Esophagus muscularis mucosa (tissue), 4 donors: ENCODE measurements around the gene DEGS2. TPM values are rescaled to one million over a fixed set of nuclear protein-coding genes. Genes with fewer than 3 reads are reported as not detected.

Source experiments
- DNase-seq: peaks from one replicate; pipeline ENCODE4 v3.0.0-alpha.2; 2017; ENCODE audit errors: extremely low spot score
- H3K27ac ChIP-seq, 4 donors: fragments of 200-600 bp; sonication (generic); replicated peaks in 1 of 4; 1 replicate in 3 of 4; 2 replicates in 1 of 4; pipeline ENCODE4 v1.5.1; 2016 to 2019; ENCODE audit warnings: mild to moderate bottlenecking in 1 of 4
- H3K27me3 ChIP-seq, 4 donors: fragments of 200-600 bp; sonication (generic); one replicate each; pipeline versions ENCODE4 v1.5.1 to v1.6.0; 2016 to 2019
- H3K36me3 ChIP-seq, 4 donors: fragments of 200-600 bp; sonication (generic); one replicate each; pipeline ENCODE4 v1.5.1; 2016 to 2019
- H3K4me1 ChIP-seq, 4 donors: fragments of 200-600 bp; sonication (generic); one replicate each; pipeline ENCODE4 v1.5.1; 2016 to 2019
- H3K4me3 ChIP-seq, 4 donors: fragments of 200-600 bp; sonication (generic); 1 replicate in 2 of 4; 2 replicates in 2 of 4; pipeline ENCODE4 v1.5.1; 2016 to 2019; ENCODE audit warnings: mild to moderate bottlenecking in 4 of 4, moderate library complexity in 1 of 4
- H3K9me3 ChIP-seq, 4 donors: fragments of 200-600 bp; sonication (generic); 1 replicate in 3 of 4; 2 replicates in 1 of 4; pipeline ENCODE4 v1.5.1; 2016 to 2019
- EP300 ChIP-seq: sonication (generic); formaldehyde crosslinking; IDR thresholded peaks from one replicate; pipeline ENCODE4 v1.6.1; 2017; ENCODE audit warnings: antibody characterized with exemption
- POLR2A ChIP-seq: fragments of 450-650 bp; IDR thresholded peaks from one replicate; pipeline ENCODE4 v1.6.1; 2017; ENCODE audit warnings: antibody characterized with exemption, moderate library complexity, mild to moderate bottlenecking, low read depth
- POLR2AphosphoS5 ChIP-seq, 2 donors: sonication (generic); formaldehyde crosslinking; IDR thresholded peaks; one replicate each; pipeline ENCODE4 v1.6.1; 2017; ENCODE audit warnings: antibody characterized with exemption in 2 of 2
- WGBS: methylation state at CpG from one replicate; pipeline ENCODE4 v1.1.5; 2018; 5-methylcytosine and 5-hydroxymethylcytosine counted together
- intact Hi-C: fragments of 100-400 bp; cut with DNase I; formaldehyde crosslinking; loops from one replicate; pipeline ENCODE4 v1.15.1; 2023
- total RNA-seq, 4 donors: library from RNA; depleted of rRNA; stranded (reverse); fragments of >200 nt; gene quantifications; one replicate each; pipeline versions ENCODE4 v1.1.0 to v1.2.1, GENCODE V29; 2016
- TF ChIP-seq, protein P1 (sequence below), 3 experiments: fragments of 200-600 bp in 2 of 3; fragments of 450-650 bp in 1 of 3; sonication (generic) in 2 of 3; IDR thresholded peaks; one replicate each; pipeline ENCODE4 v1.5.1; 2017 to 2019; ENCODE audit warnings: antibody characterized with exemption in 3 of 3, mild to moderate bottlenecking in 2 of 3, moderate library complexity in 1 of 3

Gene DEGS2
- total RNA-seq, 4 donors from 2014 or later = 0.06 to 0.33 (median 0.11) TPM; not detected in 1

DNA sequence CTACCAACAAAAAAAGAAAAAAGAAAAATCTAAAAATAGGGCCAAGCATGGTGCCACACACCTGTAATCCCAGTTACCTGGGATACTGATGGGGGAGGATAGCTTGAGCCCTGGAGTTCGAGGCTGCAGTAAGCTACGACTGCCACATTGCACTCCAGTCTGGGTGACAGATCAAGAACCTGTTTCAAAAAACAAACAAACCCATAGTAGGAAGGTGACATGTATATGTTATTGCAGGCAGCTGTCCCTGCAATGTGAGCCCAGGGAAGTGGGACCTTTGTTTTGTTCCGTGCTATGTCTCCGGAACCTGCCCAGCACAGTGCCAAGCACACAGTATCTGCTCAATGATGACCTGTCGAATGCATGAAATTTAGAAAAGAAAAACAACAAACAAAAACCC is 42.3 kb upstream of the DEGS2 start:
- 91% methylated on average over 5 of the region's 5 CpGs for WGBS
- H3K4me3 ChIP-seq = no peak overlapping the region
- H3K27me3 ChIP-seq = no peaks in the 10 kb centered on the region
- H3K36me3 ChIP-seq = no peaks in the 10 kb centered on the region
- no peak overlapping the region for H3K27ac ChIP-seq
- TF ChIP-seq POLR2AphosphoS5 (IDR thresholded peaks at IDR 0.05) (no peak), POLR2A (no peak), EP300 (no peak)
- TF ChIP-seq, protein P1, sequence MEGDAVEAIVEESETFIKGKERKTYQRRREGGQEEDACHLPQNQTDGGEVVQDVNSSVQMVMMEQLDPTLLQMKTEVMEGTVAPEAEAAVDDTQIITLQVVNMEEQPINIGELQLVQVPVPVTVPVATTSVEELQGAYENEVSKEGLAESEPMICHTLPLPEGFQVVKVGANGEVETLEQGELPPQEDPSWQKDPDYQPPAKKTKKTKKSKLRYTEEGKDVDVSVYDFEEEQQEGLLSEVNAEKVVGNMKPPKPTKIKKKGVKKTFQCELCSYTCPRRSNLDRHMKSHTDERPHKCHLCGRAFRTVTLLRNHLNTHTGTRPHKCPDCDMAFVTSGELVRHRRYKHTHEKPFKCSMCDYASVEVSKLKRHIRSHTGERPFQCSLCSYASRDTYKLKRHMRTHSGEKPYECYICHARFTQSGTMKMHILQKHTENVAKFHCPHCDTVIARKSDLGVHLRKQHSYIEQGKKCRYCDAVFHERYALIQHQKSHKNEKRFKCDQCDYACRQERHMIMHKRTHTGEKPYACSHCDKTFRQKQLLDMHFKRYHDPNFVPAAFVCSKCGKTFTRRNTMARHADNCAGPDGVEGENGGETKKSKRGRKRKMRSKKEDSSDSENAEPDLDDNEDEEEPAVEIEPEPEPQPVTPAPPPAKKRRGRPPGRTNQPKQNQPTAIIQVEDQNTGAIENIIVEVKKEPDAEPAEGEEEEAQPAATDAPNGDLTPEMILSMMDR (IDR thresholded peaks at IDR 0.05) = no peak
- peaks cover 0 to 11% (median 7%) of the 10 kb centered on the region in 4 donors for H3K4me1 ChIP-seq
- DNase-seq = no peak
- intact Hi-C loops = no loop called here
- H3K9me3 ChIP-seq = no peaks in the 10 kb centered on the region

DNA sequence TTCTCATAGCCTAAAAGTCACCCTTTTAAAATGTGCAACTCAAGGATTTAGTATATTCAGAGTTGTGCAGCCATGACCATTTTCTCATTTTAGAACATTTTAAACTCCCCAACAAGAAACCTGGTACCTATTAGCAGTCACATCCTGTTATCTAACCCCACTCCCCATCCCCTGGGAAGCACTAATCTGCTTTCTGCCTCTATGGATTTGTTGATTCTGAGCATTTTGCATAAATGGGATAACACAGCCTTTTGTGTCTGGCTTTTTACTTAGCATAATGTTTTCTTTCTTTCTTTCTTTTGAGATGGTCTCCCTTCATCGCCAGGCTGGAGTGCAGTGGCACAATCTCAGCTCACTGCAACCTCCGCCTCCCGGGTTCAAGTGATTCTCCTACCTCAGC is 40.9 kb upstream of the DEGS2 start:
- Histone ChIP-seq H3K4me3 (no peak overlapping the region), H3K27me3 (no peaks in the 10 kb centered on the region), H3K4me1 (peaks cover 0 to 11% (median 7%) of the 10 kb centered on the region in 4 donors), H3K36me3 (no peaks in the 10 kb centered on the region), H3K9me3 (no peaks in the 10 kb centered on the region), H3K27ac (no peak overlapping the region)
- no peak for DNase-seq
- WGBS = 92% methylated on average over 3 of the region's 3 CpGs
- TF ChIP-seq, protein P1 (IDR thresholded peaks at IDR 0.05) = no peak
- TF ChIP-seq POLR2A (no peak), EP300 (no peak), POLR2AphosphoS5 (IDR thresholded peaks at IDR 0.05) (no peak)
- intact Hi-C loops = no loop called here

DNA sequence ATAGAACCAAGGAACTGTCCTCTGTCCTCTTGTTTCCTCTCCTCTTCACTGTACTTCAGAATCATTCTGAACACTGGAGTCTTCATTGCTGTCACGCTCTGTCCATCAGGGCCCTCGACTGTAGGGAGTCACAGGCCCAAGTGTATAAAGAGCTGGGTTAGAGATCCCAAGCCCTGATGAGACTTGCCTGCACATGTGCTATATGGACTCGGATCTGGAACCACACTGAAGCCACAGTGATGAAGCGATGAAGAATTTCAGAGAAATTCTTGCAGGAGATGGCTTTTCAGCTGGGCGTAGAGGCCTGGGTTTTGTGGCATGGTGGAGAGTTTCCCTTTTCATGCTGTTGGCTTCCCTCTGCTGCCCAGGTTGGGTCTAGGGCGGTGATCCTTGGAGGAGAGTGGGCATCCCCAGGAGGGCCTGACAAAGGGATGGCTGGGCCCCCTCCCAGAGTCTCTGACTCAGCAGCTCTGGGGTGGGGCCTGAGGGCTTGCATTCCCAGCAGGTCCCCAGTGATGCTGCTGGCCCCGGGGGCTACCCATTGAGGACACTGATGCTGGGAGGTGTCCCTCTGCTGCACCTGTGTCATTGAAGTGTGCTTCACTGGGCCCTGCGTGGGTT is 39.9 kb upstream of the DEGS2 start:
- intact Hi-C loops = no loop called here
- WGBS = 91% methylated on average over 6 of the region's 8 CpGs

DNA sequence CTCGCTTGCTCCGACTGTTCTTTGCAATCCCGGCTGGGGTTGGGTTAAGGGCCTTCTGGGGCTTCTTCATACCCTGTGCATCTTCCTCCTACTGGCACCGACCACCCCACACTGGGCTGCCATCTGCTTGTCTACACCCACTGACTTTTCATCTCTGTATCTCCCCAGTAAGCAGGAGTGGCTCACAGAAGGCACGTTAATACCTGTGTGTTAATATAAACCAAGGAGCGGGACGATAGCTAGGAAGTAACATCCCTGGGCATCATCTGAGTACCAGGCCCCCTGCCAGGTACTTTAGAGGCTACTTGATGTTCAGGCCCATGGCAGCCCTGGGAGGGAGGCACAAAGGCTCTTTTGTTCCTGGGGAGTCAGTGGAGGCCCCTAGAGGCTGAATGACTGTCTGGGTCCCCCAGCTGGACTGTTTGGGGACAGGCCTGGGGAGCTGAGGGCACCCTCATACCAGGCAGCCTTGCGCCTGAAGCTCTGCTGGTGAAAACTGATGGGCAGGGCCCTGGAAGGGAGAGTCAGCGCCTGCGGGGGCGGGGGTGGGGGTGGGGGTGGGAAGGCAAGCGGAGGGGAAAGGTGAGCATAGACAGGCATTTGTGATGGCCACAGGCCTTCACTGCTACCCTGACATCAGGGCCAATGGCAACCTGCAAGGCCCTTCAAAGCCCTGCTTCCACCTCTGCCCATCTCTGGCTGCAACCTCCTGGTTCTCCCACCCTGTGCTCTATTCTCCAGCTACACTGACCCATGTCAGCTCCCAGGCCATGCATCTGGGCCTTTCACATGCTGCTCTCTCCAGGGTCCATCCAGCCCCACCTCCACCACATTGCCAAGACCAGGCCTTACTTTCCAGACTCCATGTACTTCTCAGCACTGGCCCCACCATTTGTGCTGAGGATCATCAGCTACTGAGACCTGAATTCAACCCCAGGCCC is 34.2 kb upstream of the DEGS2 start:
- TF ChIP-seq, protein P1 (IDR thresholded peaks at IDR 0.05) = no peak
- TF ChIP-seq EP300 (no peak), POLR2A (no peak), POLR2AphosphoS5 (IDR thresholded peaks at IDR 0.05) (no peak)
- intact Hi-C loops = loop anchor here (2.0 to 5.0 kb wide), 2 partner anchors 86 to 183 kb away; partner anchors contain the start of gene WDR25
- peak overlapping the region; percentile 51 to 58 (median 53) for H3K4me3 ChIP-seq
- DNase-seq = no peak
- H3K9me3 ChIP-seq = no peaks in the 10 kb centered on the region
- H3K27ac ChIP-seq = peak overlapping the region; percentile 87 to 95 (median 90)
- H3K27me3 ChIP-seq = no peaks in the 10 kb centered on the region
- H3K4me1 ChIP-seq = peaks cover 14 to 21% (median 19%) of the 10 kb centered on the region in 4 donors
- H3K36me3 ChIP-seq = no peaks in the 10 kb centered on the region
- 37% methylated on average over 7 of the region's 12 CpGs for WGBS

More for the DNA sequence above, 39.9 kb upstream of the DEGS2 start:
- H3K4me1 ChIP-seq = peaks cover 0 to 3% (median 1%) of the 10 kb centered on the region in 4 donors
- H3K36me3 ChIP-seq = no peaks in the 10 kb centered on the region
- H3K4me3 ChIP-seq = no peak overlapping the region
- no peak for DNase-seq
- no peaks in the 10 kb centered on the region for H3K27me3 ChIP-seq
- H3K27ac ChIP-seq = no peak overlapping the region
- H3K9me3 ChIP-seq = no peaks in the 10 kb centered on the region
- TF ChIP-seq POLR2A = no peak
- no peak for TF ChIP-seq POLR2AphosphoS5 (IDR thresholded peaks at IDR 0.05)
- no peak for TF ChIP-seq EP300
